Activated naive CD8-positive, alpha-beta T cell treated with anti-CD3 and anti-CD28 coated beads, Interleukin-2, amount 10 ng/mL, durations not matched to agents 7 days and 5 days (primary cell): ENCODE results near the gene MSMO1. TPM values are rescaled to one million over a fixed set of nuclear protein-coding genes. Genes with fewer than 3 reads are reported as not detected.
"Not testable (repeated sequence)": the region's sequence is repeated elsewhere in the genome, so short reads cannot be mapped to it uniquely, and the experiment has no call there.

Experiments used
- ATAC-seq: fragments of 150-1000 bp; cut with Tn5 transposase; one replicate; pipeline ENCODE4 v1.10.0; 2021; ENCODE audit warnings: low read depth, moderate library complexity
- POLR2A ChIA-PET: fragments of 350-600 bp; sonication (Branson Sonifier 250); formaldehyde crosslinking; loops from one replicate; lab custom pipeline; 2021; ENCODE audit warnings: antibody characterized with exemption; lab: Charles Lee
- DNase-seq: peaks from one replicate; pipeline ENCODE4 v3.0.0; 2021
- H3K27ac Mint-ChIP-seq: one replicate; pipeline ENCODE4 v1.8.0; 2022; ENCODE audit warnings: mild to moderate bottlenecking, mixed read lengths
- H3K27me3 Mint-ChIP-seq: one replicate; pipeline ENCODE4 v1.8.0; 2022; ENCODE audit warnings: mild to moderate bottlenecking, moderate library complexity, mixed read lengths
- H3K36me3 Mint-ChIP-seq: one replicate; pipeline ENCODE4 v1.8.0; 2021; ENCODE audit warnings: mild to moderate bottlenecking, mixed read lengths
- H3K4me1 Mint-ChIP-seq: one replicate; pipeline ENCODE4 v1.8.0; 2021; ENCODE audit warnings: mixed read lengths
- H3K4me3 Mint-ChIP-seq: one replicate; pipeline ENCODE4 v1.8.0; 2022; ENCODE audit warnings: mild to moderate bottlenecking, moderate library complexity, mixed read lengths
- H3K9me3 Mint-ChIP-seq: one replicate; pipeline ENCODE4 v1.8.0; 2021; ENCODE audit warnings: mixed read lengths
- total RNA-seq, 2 experiments: library from RNA; stranded (reverse); gene quantifications; one replicate each; pipeline ENCODE4 v1.2.3, GENCODE V29; 2021

Gene MSMO1
- total RNA-seq, 2 experiments from 2014 or later = 42.3 to 47.4 TPM

DNA sequence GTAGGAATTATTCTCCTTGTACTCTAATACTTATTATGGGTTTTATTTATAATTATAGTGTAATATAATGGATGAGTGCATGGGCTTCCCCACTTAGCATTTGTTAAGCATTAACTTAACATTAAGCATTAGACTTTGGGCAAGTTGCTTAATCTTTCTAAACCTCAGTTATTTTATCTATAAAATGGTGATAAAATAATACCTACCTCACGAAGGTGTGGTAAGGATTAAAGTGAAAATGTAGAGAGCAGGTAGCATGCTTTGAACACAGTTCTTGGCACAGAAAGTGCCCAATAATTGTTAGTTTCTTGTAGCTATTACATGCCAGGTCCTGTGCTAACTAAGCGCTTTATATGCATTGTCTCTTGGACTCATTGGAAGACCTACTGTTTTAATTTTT, 2.6 kb downstream of the MSMO1 start:
- Mint-ChIP-seq H3K9me3 (no peaks in the 10 kb centered on the region), H3K36me3 (peaks cover 17% of the 10 kb centered on the region), H3K27me3 (no peaks in the 10 kb centered on the region), H3K4me1 (peaks cover 44% of the 10 kb centered on the region), H3K27ac (no peak overlapping the region), H3K4me3 (peak overlapping the region; percentile 41)
- ATAC-seq (no peak), DNase-seq (no peak)
- POLR2A ChIA-PET = no interaction called here

DNA sequence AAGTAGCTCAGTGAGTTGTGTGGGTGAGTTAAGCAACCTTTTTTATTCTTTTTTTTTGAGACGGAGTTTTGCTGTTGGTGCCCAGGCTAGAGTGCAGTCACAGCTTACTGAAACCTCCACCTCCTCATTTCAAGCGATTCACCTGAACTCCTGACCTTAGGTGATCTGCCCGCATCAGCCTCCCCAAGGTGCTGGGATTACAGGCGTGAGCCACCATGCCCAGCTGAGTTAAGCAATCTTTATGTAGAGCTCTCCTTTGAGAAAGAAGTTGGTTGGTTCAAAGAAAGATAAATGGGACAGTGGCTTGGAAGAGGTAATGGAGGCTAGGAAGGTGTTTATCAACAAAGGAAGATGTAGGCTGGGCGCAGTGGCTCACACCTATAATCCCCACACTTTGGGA, 3.2 kb downstream of the MSMO1 start:
- Mint-ChIP-seq H3K27me3 (no peaks in the 10 kb centered on the region), H3K9me3 (no peaks in the 10 kb centered on the region), H3K4me1 (peaks cover 41% of the 10 kb centered on the region), H3K27ac (peak overlapping the region; percentile 8), H3K36me3 (peaks cover 13% of the 10 kb centered on the region), H3K4me3 (peak overlapping the region; percentile 41)
- ATAC-seq (no peak), DNase-seq (no peak)
- POLR2A ChIA-PET = no interaction called here

DNA sequence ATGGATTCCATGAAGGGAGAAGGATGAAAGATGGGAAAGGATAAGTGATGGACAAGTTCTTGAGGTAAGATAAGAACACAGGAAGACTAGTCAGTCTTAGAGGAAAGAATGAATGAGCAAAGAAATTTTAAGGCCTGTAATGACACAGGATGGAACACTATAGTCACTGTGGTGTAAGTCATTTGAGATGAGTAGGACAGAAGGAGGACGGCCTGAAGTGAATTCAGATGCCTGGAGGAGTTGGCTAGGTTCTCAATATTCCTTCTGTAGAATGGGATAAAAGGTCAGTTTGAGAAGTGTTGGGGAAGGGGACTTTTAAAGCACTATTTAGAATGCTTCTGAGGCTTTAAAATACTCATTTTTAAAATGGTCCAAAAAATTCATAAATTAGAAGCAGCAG, 3.9 kb downstream of the MSMO1 start:
- Mint-ChIP-seq H3K27me3 (no peaks in the 10 kb centered on the region), H3K9me3 (no peaks in the 10 kb centered on the region), H3K4me3 (peak overlapping the region; percentile 58), H3K36me3 (peaks cover 14% of the 10 kb centered on the region), H3K4me1 (peaks cover 35% of the 10 kb centered on the region), H3K27ac (peak overlapping the region; percentile 31)
- POLR2A ChIA-PET = no interaction called here
- no peak for ATAC-seq
- no peak for DNase-seq

DNA sequence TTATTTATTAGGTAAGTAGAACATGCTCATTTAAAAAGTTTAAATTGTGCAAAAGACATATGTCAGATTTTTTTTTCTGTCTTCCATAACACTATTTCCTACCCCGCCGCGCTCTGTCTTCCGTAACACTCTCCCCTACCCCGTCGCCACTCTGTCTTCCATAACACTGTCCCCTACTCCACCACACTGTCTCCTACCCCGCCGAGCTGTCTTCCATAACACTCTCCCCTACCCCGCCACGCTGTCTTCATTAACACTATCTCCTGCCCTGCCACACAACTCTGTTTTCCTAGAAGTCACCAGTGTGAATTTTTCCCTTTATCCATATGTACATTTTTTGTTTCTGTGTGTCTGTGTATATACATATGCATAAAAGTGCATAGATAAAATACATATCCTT, 4.4 kb downstream of the MSMO1 start:
- H3K4me3 Mint-ChIP-seq = peak overlapping the region; percentile 55
- DNase-seq (no peak), ATAC-seq (no peak)
- no peaks in the 10 kb centered on the region for H3K27me3 Mint-ChIP-seq
- H3K36me3 Mint-ChIP-seq = peaks cover 19% of the 10 kb centered on the region
- no peaks in the 10 kb centered on the region for H3K9me3 Mint-ChIP-seq
- H3K27ac Mint-ChIP-seq = no peak overlapping the region
- peaks cover 38% of the 10 kb centered on the region for H3K4me1 Mint-ChIP-seq
- POLR2A ChIA-PET = no interaction called here

DNA sequence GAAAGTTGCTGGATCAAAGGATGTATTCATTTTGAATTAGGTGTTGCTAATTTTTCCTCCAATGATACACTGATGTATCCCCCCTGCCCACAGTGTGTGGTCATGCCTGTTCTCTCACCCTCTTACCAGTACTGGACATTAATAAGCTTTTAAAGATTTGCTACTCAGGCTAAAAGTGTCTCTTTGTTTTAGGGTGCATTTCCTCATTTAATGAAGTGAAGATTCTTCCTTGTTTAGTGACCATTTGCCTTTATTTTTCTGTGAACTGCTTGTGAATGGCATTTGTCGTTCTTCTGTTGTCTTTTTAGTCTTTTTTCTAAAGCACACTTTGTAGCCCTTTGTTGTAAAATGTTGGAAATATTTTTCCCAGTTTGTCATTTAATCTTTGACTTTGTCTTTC, 5.0 kb downstream of the MSMO1 start:
- no peaks in the 10 kb centered on the region for H3K9me3 Mint-ChIP-seq
- H3K27me3 Mint-ChIP-seq = no peaks in the 10 kb centered on the region
- no peak for DNase-seq
- ATAC-seq = no peak
- H3K27ac Mint-ChIP-seq = no peak overlapping the region
- peaks cover 42% of the 10 kb centered on the region for H3K4me1 Mint-ChIP-seq
- H3K4me3 Mint-ChIP-seq = peak overlapping the region; percentile 55
- POLR2A ChIA-PET = no interaction called here
- H3K36me3 Mint-ChIP-seq = peaks cover 21% of the 10 kb centered on the region

- Mint-ChIP-seq H3K36me3 (peaks cover 24% of the 10 kb centered on the region), H3K27me3 (no peaks in the 10 kb centered on the region), H3K27ac (no peak overlapping the region), H3K4me1 (peaks cover 38% of the 10 kb centered on the region), H3K4me3 (no peak overlapping the region), H3K9me3 (no peaks in the 10 kb centered on the region)
- POLR2A ChIA-PET = interaction anchor here (0.6 kb wide), 1 partner anchor 103 kb away, joined by 3 read pairs; no protein-coding TSS in a partner anchor
- ATAC-seq (no peak), DNase-seq (no peak)
Measured at GRCh38 chr4:165335163-165335703, 7.8 kb downstream of the MSMO1 start.

- Mint-ChIP-seq H3K27ac (no peak overlapping the region), H3K9me3 (no peaks in the 10 kb centered on the region), H3K36me3 (peaks cover 17% of the 10 kb centered on the region), H3K27me3 (no peaks in the 10 kb centered on the region), H3K4me3 (no peak overlapping the region), H3K4me1 (peaks cover 26% of the 10 kb centered on the region)
- ATAC-seq = no peak
- no peak for DNase-seq
- POLR2A ChIA-PET = no interaction called here
Measured at GRCh38 chr4:165336743-165337142, 9.3 kb downstream of the MSMO1 start.

GRCh38 chr4:165342340-165342739, 14.9 kb downstream of the MSMO1 start:
- not testable (repeated sequence) for DNase-seq, H3K4me3 Mint-ChIP-seq, ATAC-seq, H3K27me3 Mint-ChIP-seq, H3K4me1 Mint-ChIP-seq, H3K9me3 Mint-ChIP-seq, H3K27ac Mint-ChIP-seq, H3K36me3 Mint-ChIP-seq
- POLR2A ChIA-PET = interaction anchor here (1.4 kb wide), 1 partner anchor 15 kb away, joined by 4 read pairs; the partner anchor contains the start of gene MSMO1

- Mint-ChIP-seq H3K27me3 (no peaks in the 10 kb centered on the region), H3K27ac (no peak overlapping the region), H3K9me3 (no peaks in the 10 kb centered on the region), H3K4me1 (peaks cover 2% of the 10 kb centered on the region), H3K4me3 (no peak overlapping the region), H3K36me3 (peaks cover 4% of the 10 kb centered on the region)
- ATAC-seq (no peak), DNase-seq (no peak)
- POLR2A ChIA-PET = interaction anchor here (1.2 to 1.4 kb wide), 2 partner anchors 16 to 212 kb away, joined by 3 to 4 read pairs; partner anchors contain the start of gene MSMO1
Measured at GRCh38 chr4:165343353-165344191, 16.1 kb downstream of the MSMO1 start.

GRCh38 chr4:165345666-165346417, 18.4 kb downstream of the MSMO1 start:
- no peak for DNase-seq
- H3K4me3 Mint-ChIP-seq = no peak overlapping the region
- H3K9me3 Mint-ChIP-seq = no peaks in the 10 kb centered on the region
- POLR2A ChIA-PET = no interaction called here
- H3K27ac Mint-ChIP-seq = no peak overlapping the region
- no peak for ATAC-seq
- H3K4me1 Mint-ChIP-seq = peaks cover 2% of the 10 kb centered on the region
- H3K27me3 Mint-ChIP-seq = peaks cover under 1% of the 10 kb centered on the region
- peaks cover 2% of the 10 kb centered on the region for H3K36me3 Mint-ChIP-seq

GRCh38 chr4:165347647-165348569, 20.4 kb downstream of the MSMO1 start:
- H3K36me3 Mint-ChIP-seq = no peaks in the 10 kb centered on the region
- POLR2A ChIA-PET = no interaction called here
- ATAC-seq = no peak
- H3K9me3 Mint-ChIP-seq = no peaks in the 10 kb centered on the region
- H3K27ac Mint-ChIP-seq = no peak overlapping the region
- peaks cover 7% of the 10 kb centered on the region for H3K27me3 Mint-ChIP-seq
- no peak overlapping the region for H3K4me3 Mint-ChIP-seq
- no peak for DNase-seq
- H3K4me1 Mint-ChIP-seq = peaks cover 5% of the 10 kb centered on the region

GRCh38 chr4:165351359-165352130, 24.1 kb downstream of the MSMO1 start:
- Mint-ChIP-seq H3K9me3 (no peaks in the 10 kb centered on the region), H3K27me3 (peaks cover 22% of the 10 kb centered on the region), H3K4me3 (no peak overlapping the region), H3K4me1 (peaks cover 3% of the 10 kb centered on the region), H3K27ac (no peak overlapping the region), H3K36me3 (no peaks in the 10 kb centered on the region)
- ATAC-seq (no peak), DNase-seq (no peak)
- POLR2A ChIA-PET = no interaction called here
